HL-60 (cell line): ENCODE data around the gene PTGS1.

Source experiments
- POLR2AphosphoS5 ChIP-seq: IDR thresholded peaks from 2 replicates; pipeline ENCODE4 v1.6.1; 2012; ENCODE audit warnings: low read depth
- TF ChIP-seq, protein P1 (sequence below): IDR thresholded peaks from one replicate; pipeline ENCODE4 v1.5.1; 2011; ENCODE audit warnings: low read length, control low read depth, inconsistent platforms; ENCODE audit not compliant: insufficient read depth

- no peak for TF ChIP-seq POLR2AphosphoS5
- TF ChIP-seq, protein P1, sequence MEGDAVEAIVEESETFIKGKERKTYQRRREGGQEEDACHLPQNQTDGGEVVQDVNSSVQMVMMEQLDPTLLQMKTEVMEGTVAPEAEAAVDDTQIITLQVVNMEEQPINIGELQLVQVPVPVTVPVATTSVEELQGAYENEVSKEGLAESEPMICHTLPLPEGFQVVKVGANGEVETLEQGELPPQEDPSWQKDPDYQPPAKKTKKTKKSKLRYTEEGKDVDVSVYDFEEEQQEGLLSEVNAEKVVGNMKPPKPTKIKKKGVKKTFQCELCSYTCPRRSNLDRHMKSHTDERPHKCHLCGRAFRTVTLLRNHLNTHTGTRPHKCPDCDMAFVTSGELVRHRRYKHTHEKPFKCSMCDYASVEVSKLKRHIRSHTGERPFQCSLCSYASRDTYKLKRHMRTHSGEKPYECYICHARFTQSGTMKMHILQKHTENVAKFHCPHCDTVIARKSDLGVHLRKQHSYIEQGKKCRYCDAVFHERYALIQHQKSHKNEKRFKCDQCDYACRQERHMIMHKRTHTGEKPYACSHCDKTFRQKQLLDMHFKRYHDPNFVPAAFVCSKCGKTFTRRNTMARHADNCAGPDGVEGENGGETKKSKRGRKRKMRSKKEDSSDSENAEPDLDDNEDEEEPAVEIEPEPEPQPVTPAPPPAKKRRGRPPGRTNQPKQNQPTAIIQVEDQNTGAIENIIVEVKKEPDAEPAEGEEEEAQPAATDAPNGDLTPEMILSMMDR = no peak
These were observed 21.6 kb upstream of the PTGS1 start for GRCh38 chr9:122349201-122349600.
